K562 (cell line): ENCODE measurements around the gene CDC42EP3. TPM values are rescaled to one million over a fixed set of nuclear protein-coding genes. Genes with fewer than 3 reads are reported as not detected.

ENCODE experiments used
- ATAC-seq: fragments of 200-7000 bp; cut with Tn5 transposase; 3 replicates; pipeline ENCODE4 v1.9.1; 2020; ENCODE audit warnings: moderate library complexity
- BruUV-seq: library from RNA; stranded (reverse); fragments of 400-500 nt; replicated peaks from 2 replicates; lab custom pipeline; 2021; lab: Mats Ljungman, UMichigan
- CTCF ChIA-PET: fragments of 300-600 bp; formaldehyde crosslinking; extraction: SDS; loops from one replicate; lab custom pipeline; 2021; ENCODE audit warnings: low intra/inter-chr PET ratio; lab: Yijun Ruan, JAX
- POLR2A ChIA-PET: fragments of 300-600, 350-650 bp; sonication (Branson Sonifier 250); formaldehyde crosslinking; extraction: SDS; loops from one replicate; lab custom pipeline; 2021; ENCODE audit warnings: antibody characterized with exemption, inconsistent platforms; lab: Yijun Ruan, JAX
- DNase-seq, 4 experiments: peaks; one replicate each; pipeline versions ENCODE4 v3.0.0 to v3.0.0-alpha.2; 2011 to 2018; ENCODE audit warnings: low spot score in 3 of 4, mixed read lengths in 3 of 4; ENCODE audit errors: extremely low read depth in 1 of 4
- FAIRE-seq: peaks from 2 replicates; lab custom pipeline; 2011; peaks lifted over from hg19 to GRCh38; lab: Jason Lieb, UNC
- H2AFZ ChIP-seq: 2 replicates; pipeline ENCODE4 v1.6.0; 2011; ENCODE audit warnings: low read depth, low read length, control low read depth, inconsistent platforms
- H3K27ac ChIP-seq: fragments of 200-600 bp; 3 replicates; pipeline ENCODE4 v1.8.0; 2011; ENCODE audit warnings: low read depth, mild to moderate bottlenecking, control low read depth, inconsistent platforms, low read length, moderate library complexity, mixed read lengths; ENCODE audit errors: extremely low read depth
- H3K27me3 ChIP-seq, 2 experiments: fragments of 300-600 bp in 1 of 2; 2 replicates in 1 of 2; 3 replicates in 1 of 2; pipeline versions ENCODE4 v1.6.0 to v1.8.0; 2011; ENCODE audit warnings: inconsistent platforms in 2 of 2, low read length in 2 of 2, mild to moderate bottlenecking in 1 of 2, mixed read lengths in 1 of 2, moderate library complexity in 1 of 2; ENCODE audit not compliant: control insufficient read depth in 2 of 2, insufficient read depth in 2 of 2
- H3K36me3 ChIP-seq: fragments of 300-600 bp; 3 replicates; pipeline ENCODE4 v1.8.0; 2011; ENCODE audit warnings: mild to moderate bottlenecking, low read length, inconsistent platforms; ENCODE audit not compliant: control insufficient read depth, insufficient read depth
- H3K4me1 ChIP-seq, 2 experiments: fragments of 200-600 bp in 1 of 2; replicated peaks in 1 of 2; 2 replicates in 1 of 2; 3 replicates in 1 of 2; pipeline versions ENCODE4 v1.5.1 to v1.8.0; 2011; ENCODE audit warnings: inconsistent platforms in 2 of 2, low read length in 2 of 2, mild to moderate bottlenecking in 1 of 2, mixed read lengths in 1 of 2, moderate library complexity in 1 of 2; ENCODE audit not compliant: control insufficient read depth in 2 of 2, insufficient read depth in 2 of 2
- H3K4me2 ChIP-seq: 2 replicates; pipeline ENCODE4 v1.6.1; 2011; ENCODE audit warnings: low read length, control low read depth, inconsistent platforms, mixed read lengths; ENCODE audit not compliant: insufficient read depth
- H3K4me3 ChIP-seq: fragments of 200-600 bp; sonication (generic), shearing (Covaris generic); 2 replicates; pipeline ENCODE4 v1.5.1; 2016; ENCODE audit warnings: control low read depth, inconsistent platforms
- H3K79me2 ChIP-seq: fragments of 200-600 bp; 3 replicates; pipeline ENCODE4 v1.8.0; 2011; ENCODE audit warnings: low read length, inconsistent platforms; ENCODE audit not compliant: control insufficient read depth, insufficient read depth
- H3K9ac ChIP-seq, 2 experiments: 2 replicates each; pipeline versions ENCODE4 v1.6.0 to v1.6.1; 2011; ENCODE audit warnings: low read depth in 2 of 2, low read length in 2 of 2, control low read depth in 1 of 2, inconsistent platforms in 1 of 2, mild to moderate bottlenecking in 1 of 2, mixed read lengths in 1 of 2; ENCODE audit not compliant: insufficient read depth in 1 of 2
- H3K9me1 ChIP-seq: one replicate; pipeline ENCODE4 v1.6.0; 2011; ENCODE audit warnings: inconsistent platforms, mild to moderate bottlenecking, low read length, moderate library complexity; ENCODE audit not compliant: control insufficient read depth, insufficient read depth
- H3K9me3 ChIP-seq: replicated peaks from 2 replicates; pipeline ENCODE4 v1.5.1; 2011; ENCODE audit warnings: low read depth, low read length, inconsistent platforms; ENCODE audit not compliant: control insufficient read depth, insufficient read depth
- H4K20me1 ChIP-seq: replicated peaks from 2 replicates; pipeline ENCODE4 v1.6.1; 2011; ENCODE audit warnings: low read length, inconsistent platforms, mixed read lengths; ENCODE audit not compliant: control insufficient read depth, insufficient read depth
- CBFA2T3 ChIP-seq: fragments of 450-650 bp; IDR thresholded peaks from 2 replicates; pipeline ENCODE4 v1.6.1; 2017
- RBBP5 ChIP-seq: fragments of 200-600 bp; sonication (generic); IDR thresholded peaks from 2 replicates; pipeline ENCODE4 v1.6.1; 2012; ENCODE audit warnings: borderline replicate concordance, mild to moderate bottlenecking, low read length, control low read depth, inconsistent platforms; ENCODE audit not compliant: insufficient read depth, poor library complexity, severe bottlenecking
- SMAD4 ChIP-seq: fragments of 250-450 bp; sonication (Bioruptor Pico); conservative IDR thresholded peaks from 2 replicates; pipeline ENCODE4 v1.8.0; 2021; ENCODE audit warnings: inconsistent platforms, mild to moderate bottlenecking, moderate library complexity
- ZBTB8A ChIP-seq: fragments of 450-650 bp; IDR thresholded peaks from 2 replicates; pipeline ENCODE4 v1.6.1; 2018; ENCODE audit warnings: mild to moderate bottlenecking, moderate library complexity; ENCODE audit not compliant: partially characterized antibody
- ZKSCAN3 ChIP-seq: fragments of 250-450 bp; sonication (Bioruptor Pico); IDR thresholded peaks from 2 replicates; pipeline ENCODE4 v1.4.0; 2020
- ZNF436 ChIP-seq: fragments of 250-450, 450-650 bp; sonication (Bioruptor Pico); formaldehyde crosslinking; IDR thresholded peaks from 2 replicates; pipeline ENCODE4 v1.7.0; 2020; ENCODE audit warnings: mild to moderate bottlenecking
- WGBS: fragments of 100-300 bp; shearing (Covaris generic); methylation state at CpG from one replicate; pipeline ENCODE4 v1.1.6; 2016; ENCODE audit warnings: low coverage, mixed read lengths; ENCODE audit not compliant: insufficient coverage; ENCODE audit errors: missing lambda C conversion rate; 5-methylcytosine and 5-hydroxymethylcytosine counted together
- in situ Hi-C: fragments of 300-500 bp; cut with MboI; formaldehyde crosslinking; loops from 4 replicates; pipeline ENCODE4 v1.15.0; 2018; ENCODE audit warnings: inconsistent platforms, mixed read lengths
- intact Hi-C: fragments of 100-400 bp; cut with micrococcal nuclease; formaldehyde crosslinking; loops from 2 replicates; pipeline ENCODE4 v1.14.2; 2022
- polyA plus RNA-seq, 8 experiments: library from polyadenylated mRNA; depleted of rRNA in 4 of 8; stranded (reverse) in 5 of 8; unstranded in 3 of 8; fragments of >200 nt; fragmentation: Nextera tagmentation in 2 of 8; fragmentation: Illumina TruSeq in 1 of 8; extraction: Ambion mirVana in 2 of 8; extraction: Trizol in 1 of 8; gene quantifications; 2 replicates each; pipeline versions ENCODE4 v1.2.1 to v1.2.3, GENCODE V29; 2011 to 2014; ENCODE audit warnings: inconsistent platforms in 1 of 8, missing spikeins in 1 of 8
- total RNA-seq, 7 experiments: library from RNA; depleted of rRNA in 6 of 7; stranded (reverse); fragments of >200 nt in 6 of 7; fragmentation: Illumina TruSeq in 2 of 7; extraction: Trizol in 2 of 7; gene quantifications; 2 replicates each; pipeline versions ENCODE4 v1.2.1 to v1.2.3, GENCODE V29; 2011 to 2021; ENCODE audit warnings: low replicate concordance in 1 of 7

Gene CDC42EP3
- total and polyA plus RNA-seq, 9 of the 15 experiments (the other 6 are each of a cell fraction or from before 2014, with no cell fraction given), result 0.72 to 6.4 (median 2.0) TPM

DNA sequence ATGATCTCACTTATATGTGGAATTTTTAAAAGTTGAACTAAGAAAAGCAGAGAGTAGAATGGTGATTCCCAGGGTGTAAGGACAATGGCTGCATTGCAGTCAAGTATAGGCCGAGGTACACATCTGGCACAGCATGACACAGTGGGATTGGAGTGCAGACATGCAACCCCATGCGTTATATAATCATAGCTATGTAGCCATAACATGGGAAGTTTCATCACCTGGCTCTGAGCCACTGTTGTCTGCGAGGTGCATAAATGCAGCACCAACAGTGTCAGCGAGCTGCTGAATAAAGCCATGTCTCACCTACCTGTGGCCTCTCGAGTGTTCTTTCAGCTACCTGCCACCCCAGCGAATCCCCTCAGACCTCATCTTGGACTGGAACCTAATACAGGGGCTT lies 61.7 kb downstream of the CDC42EP3 start:
- Histone ChIP-seq H3K9me1 (no peaks in the 10 kb centered on the region), H3K36me3 (no peaks in the 10 kb centered on the region), H3K9me3 (no peaks in the 10 kb centered on the region), H3K27me3 (no peaks in the 10 kb centered on the region), H3K4me3 (no peak overlapping the region), H3K27ac (no peak overlapping the region), H3K4me1 (no peaks in the 10 kb centered on the region), H3K9ac (no peak overlapping the region), H3K4me2 (no peak overlapping the region), H3K79me2 (no peaks in the 10 kb centered on the region), H2AFZ (no peak overlapping the region), H4K20me1 (no peaks in the 10 kb centered on the region)
- DNase-seq (no peak), FAIRE-seq (no peak), ATAC-seq (no peak)
- in situ Hi-C loops, result no loop called here
- POLR2A ChIA-PET, result interaction anchor here (0.6 to 1.7 kb wide), 2 partner anchors 12 to 127 kb away, joined by 3 read pairs; no protein-coding TSS in a partner anchor
- intact Hi-C loops, result no loop called here
- TF ChIP-seq RBBP5, result no peak
- peak; percentile 61 for TF ChIP-seq SMAD4 (CRISPR knock-in tag)
- CTCF ChIA-PET, result no interaction called here
- no TSS peak for BruUV-seq
- WGBS, result 16% methylated on average over 6 of the region's 6 CpGs

DNA sequence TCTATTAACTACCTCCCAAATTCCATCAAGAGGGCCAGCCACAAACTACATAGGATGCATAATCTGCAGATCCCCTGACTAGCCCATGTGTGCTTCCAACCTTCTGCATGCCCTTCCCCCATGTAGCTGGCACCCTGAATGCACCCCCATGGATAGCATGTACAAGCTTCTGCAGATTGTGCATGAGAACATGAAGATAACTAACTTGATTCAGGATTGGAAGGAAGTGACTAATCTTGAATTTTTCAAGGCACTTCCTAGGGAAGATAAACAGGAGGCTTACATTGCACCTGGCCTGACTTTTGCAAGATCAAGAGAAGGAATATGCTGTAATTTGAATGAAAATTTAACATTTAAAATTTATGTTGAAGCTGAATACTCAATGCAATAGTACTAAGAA lies 66.7 kb downstream of the CDC42EP3 start:
- TF ChIP-seq ZBTB8A (no peak), ZKSCAN3 (no peak), ZNF436 (no peak), CBFA2T3 (0 out of 2 replicates have a peak, but pooled peaks have one; percentile 16)
- no peak overlapping the region for H3K9ac ChIP-seq
- H3K27ac ChIP-seq, result no peak overlapping the region
- in situ Hi-C loops, result no loop called here
- ChIA-PET CTCF (no interaction called here), POLR2A (no interaction called here)
- no peak overlapping the region for H2AFZ ChIP-seq
- no peaks in the 10 kb centered on the region for H3K27me3 ChIP-seq
- no peak overlapping the region for H3K4me2 ChIP-seq
- ATAC-seq, result no peak
- no peaks in the 10 kb centered on the region for H3K9me3 ChIP-seq
- no peaks in the 10 kb centered on the region for H3K79me2 ChIP-seq
- FAIRE-seq, result no peak
- no peaks in the 10 kb centered on the region for H4K20me1 ChIP-seq
- no peaks in the 10 kb centered on the region for H3K9me1 ChIP-seq
- H3K4me1 ChIP-seq, result no peaks in the 10 kb centered on the region; a peak in 2 of 5 replicates
- BruUV-seq, result no TSS peak
- intact Hi-C loops, result no loop called here
- no peak overlapping the region for H3K4me3 ChIP-seq
- DNase-seq, result no peak
- no peaks in the 10 kb centered on the region for H3K36me3 ChIP-seq
